ENCODE data around the gene KCNQ4.

The KCNQ4 gene

DNA sequence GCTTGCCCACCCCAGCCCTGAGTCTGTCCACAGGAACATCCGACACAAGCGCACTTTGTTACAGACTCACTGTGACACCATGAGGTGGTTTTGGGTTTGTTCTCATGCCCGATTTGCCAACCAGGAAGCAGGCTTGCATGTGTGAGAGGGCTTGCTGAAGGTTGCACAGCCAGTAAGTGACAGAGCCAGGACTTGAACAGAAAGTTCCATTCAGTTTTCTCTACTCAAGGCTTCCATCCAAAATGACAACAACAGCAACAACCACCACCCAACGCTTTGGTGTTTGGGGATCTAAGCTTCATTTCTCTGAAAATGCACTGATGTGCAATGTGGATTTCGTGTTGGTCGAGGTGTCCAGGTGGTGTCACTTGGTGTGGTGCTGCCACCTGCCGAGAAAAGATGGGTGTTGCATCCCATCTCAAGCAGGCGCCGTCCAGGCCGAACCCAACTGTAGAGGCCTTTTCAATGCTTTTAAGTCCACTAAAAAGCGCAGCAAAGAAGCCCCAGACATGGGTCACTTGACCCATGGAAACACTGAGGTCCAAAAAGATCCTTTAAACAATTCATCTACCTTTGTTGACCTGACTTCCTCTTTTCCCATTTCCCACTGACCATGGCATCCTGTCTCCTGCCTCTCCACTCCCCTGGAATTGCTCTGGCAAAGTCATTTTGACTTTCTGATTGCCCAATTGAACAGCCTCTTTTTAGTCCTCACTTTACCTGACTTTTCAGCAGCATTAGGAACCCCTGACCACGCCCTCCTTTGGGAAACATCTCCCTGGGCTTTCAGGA is 66.4 kb downstream of the KCNQ4 start:
- no peak for TF ChIP-seq ZNF274 (IDR thresholded peaks at IDR 0.05; ENCODE audit: low read depth, low read length)
- H3K4me3 ChIP-seq (ENCODE audit: low read length): no peak overlapping the region

- no peak for TF ChIP-seq ZNF274 (IDR thresholded peaks at IDR 0.05; ENCODE audit: low read depth, low read length)
- H3K4me3 ChIP-seq (ENCODE audit: low read length): no peak overlapping the region
These were observed 68.1 kb downstream of the KCNQ4 start for GRCh38 chr1:40851643-40852042.

DNA sequence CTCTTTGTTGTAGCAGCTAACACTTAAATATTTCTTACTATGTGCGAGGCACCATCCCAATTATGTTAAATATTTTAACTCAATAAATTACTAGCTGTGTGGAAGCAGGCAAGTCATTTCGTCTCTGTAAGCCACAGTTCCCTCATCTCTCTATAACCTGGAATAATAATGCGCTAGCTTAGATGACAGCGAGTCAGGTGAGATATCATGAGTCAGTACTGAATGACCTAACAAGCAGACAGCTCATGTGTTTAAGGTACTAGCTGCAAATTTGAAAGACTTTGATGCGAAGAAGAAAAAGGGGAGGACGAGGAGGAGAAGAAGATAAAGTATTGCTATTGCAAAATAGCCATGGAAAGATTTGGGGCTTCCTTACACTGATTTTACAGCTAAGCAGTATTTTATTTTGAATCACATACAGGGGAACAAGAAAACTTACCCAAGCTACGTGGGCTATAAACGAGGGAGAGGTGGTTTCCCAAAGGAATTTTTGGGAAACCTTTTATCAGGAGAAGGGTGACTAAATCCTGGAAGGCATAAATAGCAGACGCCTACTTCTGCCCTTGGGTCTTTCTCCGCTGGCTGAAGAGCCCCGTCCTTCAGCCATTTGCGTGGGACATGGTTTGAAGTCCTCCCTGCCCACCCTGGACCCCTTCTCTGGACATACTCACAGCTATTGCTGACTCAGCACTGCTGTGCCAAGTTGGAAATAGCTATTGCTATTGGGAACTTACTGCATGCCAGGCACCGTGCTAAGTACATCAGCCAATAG is 69.7 kb downstream of the KCNQ4 start:
- TF ChIP-seq ZNF274 (IDR thresholded peaks at IDR 0.05; ENCODE audit: low read depth, low read length): no peak

DNA sequence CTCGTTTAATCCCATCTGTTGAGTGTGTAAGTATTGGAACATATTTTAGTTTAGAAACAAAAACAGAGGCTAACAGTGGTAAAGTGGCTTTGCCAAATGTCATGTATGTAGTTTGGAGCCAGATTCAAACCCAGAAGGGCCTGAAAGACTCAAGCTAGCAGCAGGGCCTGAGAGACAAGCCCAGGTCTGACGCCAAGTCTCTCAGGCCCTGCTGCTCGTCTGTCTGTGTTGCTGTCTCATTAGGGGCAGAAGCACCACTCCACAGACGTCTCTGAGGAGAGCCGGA is 70.2 kb downstream of the KCNQ4 start:
- H3K4me3 ChIP-seq (ENCODE audit: low read length): no peak overlapping the region
- TF ChIP-seq ZNF274 (IDR thresholded peaks at IDR 0.05; ENCODE audit: low read depth, low read length): no peak

More for the DNA sequence above, 69.7 kb downstream of the KCNQ4 start:
- H3K4me3 ChIP-seq (ENCODE audit: low read length): no peak overlapping the region

GRCh38 chr1:40855513-40855912 is 71.9 kb downstream of the KCNQ4 start:
- TF ChIP-seq ZNF274 (IDR thresholded peaks at IDR 0.05; ENCODE audit: low read depth, low read length): no peak
- no peak overlapping the region for H3K4me3 ChIP-seq (ENCODE audit: low read length)

DNA sequence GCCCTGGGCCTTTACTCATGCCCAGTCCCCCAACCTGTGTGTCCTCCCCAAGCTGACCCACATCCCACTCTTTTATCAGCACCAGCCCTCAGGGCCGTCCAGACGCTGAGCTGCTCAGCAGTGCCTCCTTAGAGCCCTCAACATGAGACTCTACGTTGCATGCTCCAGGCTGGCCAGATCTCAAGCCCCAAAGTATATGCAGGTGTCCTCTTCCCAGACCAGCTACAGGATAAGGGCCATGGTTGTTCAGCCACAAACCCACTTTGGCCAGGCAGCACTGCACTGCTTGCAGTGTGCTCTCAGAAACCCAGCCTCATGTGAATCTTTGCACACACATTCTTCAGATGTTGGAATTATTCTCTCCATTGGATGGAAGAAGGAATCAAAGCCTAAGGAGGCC is 72.5 kb downstream of the KCNQ4 start:
- no peak overlapping the region for H3K4me3 ChIP-seq (ENCODE audit: low read length)
- TF ChIP-seq ZNF274 (IDR thresholded peaks at IDR 0.05; ENCODE audit: low read depth, low read length): no peak

DNA sequence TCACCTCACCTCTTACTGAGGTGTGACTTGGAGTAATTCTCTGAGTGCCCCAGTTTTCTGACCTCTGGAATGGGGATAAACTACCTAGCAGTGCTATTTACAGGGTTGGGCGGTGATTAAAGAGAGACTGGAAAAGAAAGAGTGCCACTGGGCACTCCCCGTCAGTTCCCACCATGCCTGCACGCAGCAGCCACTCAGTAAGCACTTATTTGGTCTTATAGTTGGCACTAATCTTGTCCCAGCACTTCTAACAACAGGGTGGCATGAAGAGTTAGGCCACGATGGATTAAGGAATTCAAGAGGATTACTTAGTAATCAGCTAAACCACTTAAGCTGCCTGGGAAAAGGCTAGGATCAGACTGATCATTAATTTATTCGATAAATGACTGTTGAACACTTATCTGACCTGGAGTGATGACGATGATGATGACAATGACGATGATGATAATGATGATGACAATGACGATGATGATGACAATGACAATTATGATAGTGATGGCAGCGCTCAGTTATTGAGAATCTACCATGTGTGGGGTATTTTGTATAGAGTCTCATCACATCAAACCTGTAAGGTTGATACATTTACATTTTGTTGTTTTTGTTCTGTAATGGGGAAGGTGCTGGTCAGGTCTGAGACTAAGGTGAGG is 73.2 kb downstream of the KCNQ4 start:
- TF ChIP-seq ZNF274 (IDR thresholded peaks at IDR 0.05; ENCODE audit: low read depth, low read length): no peak
- H3K4me3 ChIP-seq (ENCODE audit: low read length): no peak overlapping the region

DNA sequence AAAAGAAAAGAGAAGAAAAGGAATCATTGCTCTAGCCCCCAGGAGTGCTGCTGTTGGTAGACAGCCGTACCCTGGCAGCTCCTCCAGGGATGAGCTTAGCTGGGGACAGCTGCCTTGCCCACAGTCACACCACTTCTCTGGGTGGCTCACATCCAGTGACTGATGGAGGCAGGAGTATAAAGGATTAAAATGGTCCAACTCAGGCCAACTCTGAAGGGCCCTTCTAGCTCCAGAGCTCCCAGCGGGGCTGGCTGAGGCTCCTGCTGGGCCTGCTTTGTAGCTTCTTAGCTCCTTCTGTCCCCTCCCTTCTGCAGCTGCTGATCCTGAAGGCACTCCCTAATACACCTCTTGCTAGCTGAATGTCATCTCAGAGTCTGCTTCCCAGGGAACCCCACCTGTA is 74.2 kb downstream of the KCNQ4 start:
- H3K4me3 ChIP-seq (ENCODE audit: low read length): no peak overlapping the region
- no peak for TF ChIP-seq ZNF274 (IDR thresholded peaks at IDR 0.05; ENCODE audit: low read depth, low read length)

DNA sequence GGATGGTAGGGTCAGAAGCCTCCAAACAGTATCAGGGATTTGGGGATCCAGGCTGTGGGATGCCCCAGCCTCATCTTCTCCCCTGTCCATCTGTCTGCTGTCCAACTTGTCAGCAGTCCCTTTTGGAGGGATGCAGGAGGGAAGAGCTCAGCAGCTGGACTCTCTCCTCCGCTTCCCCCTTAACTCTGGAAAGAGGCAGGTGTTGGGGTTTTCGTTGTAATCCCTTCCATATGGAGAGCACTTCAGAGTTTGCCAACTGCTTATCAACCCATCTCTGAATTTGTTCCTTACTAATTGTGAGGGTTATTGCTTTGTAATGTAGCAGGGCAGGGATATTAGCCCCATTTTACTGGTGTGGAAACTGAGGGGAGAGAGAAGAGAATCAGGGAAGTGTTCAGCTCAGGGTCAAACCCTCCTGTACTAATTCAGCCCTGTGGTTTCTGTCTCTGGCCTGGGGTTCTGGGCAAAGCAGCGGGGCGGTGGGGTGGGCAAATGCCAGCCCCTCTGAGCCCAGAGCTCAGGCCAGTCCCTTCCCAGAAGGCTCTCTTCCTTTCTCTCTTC is 75.3 kb downstream of the KCNQ4 start:
- no peak for TF ChIP-seq ZNF274 (IDR thresholded peaks at IDR 0.05; ENCODE audit: low read depth, low read length)
- H3K4me3 ChIP-seq (ENCODE audit: low read length): no peak overlapping the region

GRCh38 chr1:40860706-40861223 is 77.2 kb downstream of the KCNQ4 start:
- H3K4me3 ChIP-seq (ENCODE audit: low read length): no peak overlapping the region; the same call in 1 of the 2 replicates
- no peak for TF ChIP-seq ZNF274 (IDR thresholded peaks at IDR 0.05; ENCODE audit: low read depth, low read length)

DNA sequence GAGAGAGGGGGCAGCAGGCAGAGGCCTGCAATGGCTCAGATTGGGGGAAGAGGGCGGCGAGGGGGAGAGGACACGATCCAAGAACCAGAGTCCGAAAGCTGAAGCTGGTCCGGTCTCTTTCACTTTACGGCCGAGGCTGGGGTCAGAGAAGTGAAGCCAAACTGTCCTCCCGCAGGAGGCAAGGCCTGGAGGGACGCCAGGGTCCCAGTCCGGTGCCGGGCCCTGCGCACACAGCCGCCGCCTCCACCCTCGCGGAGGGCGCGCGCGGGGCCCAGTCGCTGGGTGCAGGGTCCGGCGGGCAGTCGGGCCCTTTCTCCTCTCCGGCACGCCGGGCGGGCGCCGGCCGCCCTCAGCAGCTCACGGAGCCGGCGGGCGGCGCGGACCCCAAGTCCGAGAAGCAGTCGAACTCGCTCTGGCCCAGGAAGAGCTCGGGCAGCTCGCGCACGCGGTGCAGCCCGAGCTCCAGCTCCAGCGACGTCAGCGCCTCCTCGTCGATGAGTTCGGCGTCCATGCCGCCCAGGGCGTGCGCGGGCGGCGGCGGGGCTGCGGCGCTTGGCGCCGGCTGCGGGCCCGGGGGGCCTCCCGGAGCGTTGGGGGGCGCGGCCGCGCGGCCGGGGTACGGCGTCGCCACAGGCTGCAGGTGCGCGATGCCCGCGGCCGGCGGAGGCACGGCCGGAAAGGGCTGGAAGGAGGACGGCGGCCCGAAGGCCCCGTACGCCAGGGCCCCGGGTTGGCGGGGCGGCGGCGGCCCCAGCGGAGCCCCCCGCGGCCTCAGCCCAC is 77.8 kb downstream of the KCNQ4 start:
- H3K4me3 ChIP-seq (ENCODE audit: low read length): peak overlapping the region; percentile 73; the same call in 1 of the 2 replicates
- TF ChIP-seq ZNF274 (IDR thresholded peaks at IDR 0.05; ENCODE audit: low read depth, low read length): no peak

- no peak for TF ChIP-seq ZNF274 (IDR thresholded peaks at IDR 0.05; ENCODE audit: low read depth, low read length)
- H3K4me3 ChIP-seq (ENCODE audit: low read length): peak within 1 kb of the TSS; percentile 73; the same call in 1 of the 2 replicates
These were observed 78.6 kb downstream of the KCNQ4 start, which contains the start of gene CITED4 for GRCh38 chr1:40862008-40862863. Gene CITED4 (minus strand): TSS chr1:40862363. CDS start chr1:40862127, 236 bp downstream.

All from GM08714 (cell line).